Measurements from ENCODE around the gene ALCAM.
A peak's percentile ranks its signal among the peaks of the same experiment; 100 is the strongest.
"Not testable (repeated sequence)": the region's sequence is repeated elsewhere in the genome, so short reads cannot be mapped to it uniquely, and the experiment has no call there.

ALCAM gene

GRCh38 chr3:105572501-105572900 is 205.8 kb downstream of the ALCAM start:
- FAIRE-seq (no peak), DNase-seq (ENCODE audit: low spot score) (no peak)

- FAIRE-seq (no peak), DNase-seq (ENCODE audit: low spot score) (no peak)
These were observed 212.7 kb downstream of the ALCAM start for GRCh38 chr3:105579439-105579838.

GRCh38 chr3:105580296-105580965 is 213.7 kb downstream of the ALCAM start:
- no peak for DNase-seq (ENCODE audit: low spot score)
- no peak for FAIRE-seq

- no peak for FAIRE-seq
These were observed 215.3 kb downstream of the ALCAM start for GRCh38 chr3:105582015-105582414.

GRCh38 chr3:105584003-105584790 is 217.5 kb downstream of the ALCAM start:
- DNase-seq (ENCODE audit: low spot score) = no peak
- no peak for FAIRE-seq

More at GRCh38 chr3:105582015-105582414, 215.3 kb downstream of the ALCAM start:
- no peak for DNase-seq (ENCODE audit: low spot score)

- DNase-seq (ENCODE audit: low spot score) (no peak), FAIRE-seq (no peak)
These were observed 226.6 kb downstream of the ALCAM start for GRCh38 chr3:105593315-105593714.

GRCh38 chr3:105594219-105594618 is 227.5 kb downstream of the ALCAM start:
- no peak for FAIRE-seq
- DNase-seq (ENCODE audit: low spot score) = no peak

- peak; percentile 86 for FAIRE-seq
These were observed 231.5 kb downstream of the ALCAM start for GRCh38 chr3:105598042-105598796.

GRCh38 chr3:105599350-105599749 is 232.6 kb downstream of the ALCAM start:
- no peak for FAIRE-seq
- no peak for DNase-seq (ENCODE audit: low spot score)

More at GRCh38 chr3:105598042-105598796, 231.5 kb downstream of the ALCAM start:
- DNase-seq (ENCODE audit: low spot score) = peak; percentile 90

GRCh38 chr3:105601756-105602155 is 235.0 kb downstream of the ALCAM start:
- not testable (repeated sequence) for DNase-seq (ENCODE audit: low spot score); FAIRE-seq

GRCh38 chr3:105602286-105602685 is 235.6 kb downstream of the ALCAM start:
- not testable (repeated sequence) for DNase-seq (ENCODE audit: low spot score); FAIRE-seq

GRCh38 chr3:105603516-105603915 is 236.8 kb downstream of the ALCAM start:
- not testable (repeated sequence) for FAIRE-seq; DNase-seq (ENCODE audit: low spot score)

GRCh38 chr3:105606016-105606415 is 239.3 kb downstream of the ALCAM start:
- no peak for DNase-seq (ENCODE audit: low spot score)

GRCh38 chr3:105608623-105609022 is 241.9 kb downstream of the ALCAM start:
- FAIRE-seq (no peak), DNase-seq (ENCODE audit: low spot score) (no peak)

More at GRCh38 chr3:105606016-105606415, 239.3 kb downstream of the ALCAM start:
- no peak for FAIRE-seq

- FAIRE-seq (no peak), DNase-seq (ENCODE audit: low spot score) (no peak)
These were observed 243.8 kb downstream of the ALCAM start for GRCh38 chr3:105610473-105610872.

- no peak for DNase-seq (ENCODE audit: low spot score)
- no peak for FAIRE-seq
These were observed 244.8 kb downstream of the ALCAM start for GRCh38 chr3:105611304-105612192.

GRCh38 chr3:105613120-105613519 is 246.4 kb downstream of the ALCAM start:
- DNase-seq (ENCODE audit: low spot score) (no peak), FAIRE-seq (no peak)

- FAIRE-seq (no peak), DNase-seq (ENCODE audit: low spot score) (no peak)
These were observed 247.8 kb downstream of the ALCAM start for GRCh38 chr3:105614288-105615030.

GRCh38 chr3:105615814-105616213 is 249.1 kb downstream of the ALCAM start:
- FAIRE-seq (no peak), DNase-seq (ENCODE audit: low spot score) (no peak)
